Lower lobe of right lung (tissue), 2 donors: Measurements from ENCODE around the gene SGTB. TPM values are rescaled to one million over a fixed set of nuclear protein-coding genes. Genes with fewer than 3 reads are reported as not detected.

Experiments used
- ATAC-seq, 2 donors: fragments of 200-7000 bp; cut with Tn5 transposase; one replicate each; pipeline ENCODE4 v1.9.1; 2020 to 2022; ENCODE audit warnings: mild to moderate bottlenecking in 2 of 2, moderate library complexity in 2 of 2
- DNase-seq: peaks from one replicate; pipeline ENCODE4 v3.0.0-alpha.2; 2020
- H3K27ac ChIP-seq: fragments of 200-600 bp; one replicate; pipeline ENCODE4 v1.8.0; 2022
- H3K27me3 ChIP-seq: fragments of 200-600 bp; one replicate; pipeline ENCODE4 v1.8.0; 2022; ENCODE audit warnings: low read depth
- H3K36me3 ChIP-seq: fragments of 200-600 bp; one replicate; pipeline ENCODE4 v1.8.0; 2022; ENCODE audit warnings: mild to moderate bottlenecking
- H3K4me1 ChIP-seq: fragments of 200-600 bp; one replicate; pipeline ENCODE4 v1.8.0; 2022
- H3K4me3 ChIP-seq: fragments of 200-600 bp; one replicate; pipeline ENCODE4 v1.8.0; 2022; ENCODE audit warnings: mild to moderate bottlenecking
- H3K9me3 ChIP-seq: fragments of 200-600 bp; one replicate; pipeline ENCODE4 v1.8.0; 2022
- intact Hi-C: fragments of 100-400 bp; cut with DNase I; formaldehyde crosslinking; loops from one replicate; pipeline ENCODE4 v1.11.0; 2022
- total RNA-seq: library from RNA; stranded (reverse); fragmentation: NEBNext Ultra II Directional; extraction: Animal tissue kit (Norgen Biotek cat#: 25700); gene quantifications from one replicate; pipeline ENCODE4 v1.2.1, GENCODE V29; 2021
- TF ChIP-seq, protein P1 (sequence below): fragments of 200-600 bp; IDR thresholded peaks from one replicate; pipeline ENCODE4 v1.8.0; 2022; ENCODE audit warnings: antibody characterized with exemption, mild to moderate bottlenecking
- donor health status: DM: no; HTN: yes; CAD: no; lungs with severe emphysema.

SGTB gene
- total RNA-seq, 1 donor from 2014 or later: 9.2 TPM

DNA sequence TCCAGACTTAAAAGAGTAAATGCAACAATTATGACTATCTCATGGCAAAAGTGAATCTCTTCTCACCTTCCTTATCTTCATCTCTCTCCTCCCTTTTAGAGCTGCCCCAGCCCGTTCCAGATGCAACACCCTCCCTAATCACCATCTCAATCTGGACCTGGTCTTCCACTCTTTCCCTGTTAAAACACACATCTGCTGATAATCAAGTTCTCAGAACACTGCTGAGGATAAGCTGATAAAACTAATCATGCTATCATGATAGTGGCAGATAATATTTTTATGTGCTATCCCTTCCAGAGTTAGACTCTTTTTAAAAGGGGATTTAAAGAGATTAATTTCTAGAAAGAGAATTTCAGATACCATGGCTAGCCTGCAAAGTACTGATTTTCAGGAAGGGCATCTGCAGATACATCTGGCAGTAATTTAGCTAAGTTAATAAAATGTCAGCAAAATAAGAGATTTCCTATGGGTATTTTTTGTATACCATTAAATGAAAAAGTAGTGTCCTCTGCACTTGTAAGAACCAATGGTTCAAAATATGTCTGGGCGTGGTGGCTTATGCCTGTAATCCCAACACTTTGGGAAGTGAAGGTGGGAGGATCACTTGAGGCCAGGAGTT lies 17.2 kb downstream of the SGTB start:
- DNase-seq: no peak
- Histone ChIP-seq H3K27me3 (no peaks in the 10 kb centered on the region), H3K4me1 (no peaks in the 10 kb centered on the region), H3K4me3 (no peak overlapping the region), H3K9me3 (no peaks in the 10 kb centered on the region), H3K36me3 (peaks cover 17% of the 10 kb centered on the region), H3K27ac (no peak overlapping the region)
- TF ChIP-seq, protein P1, sequence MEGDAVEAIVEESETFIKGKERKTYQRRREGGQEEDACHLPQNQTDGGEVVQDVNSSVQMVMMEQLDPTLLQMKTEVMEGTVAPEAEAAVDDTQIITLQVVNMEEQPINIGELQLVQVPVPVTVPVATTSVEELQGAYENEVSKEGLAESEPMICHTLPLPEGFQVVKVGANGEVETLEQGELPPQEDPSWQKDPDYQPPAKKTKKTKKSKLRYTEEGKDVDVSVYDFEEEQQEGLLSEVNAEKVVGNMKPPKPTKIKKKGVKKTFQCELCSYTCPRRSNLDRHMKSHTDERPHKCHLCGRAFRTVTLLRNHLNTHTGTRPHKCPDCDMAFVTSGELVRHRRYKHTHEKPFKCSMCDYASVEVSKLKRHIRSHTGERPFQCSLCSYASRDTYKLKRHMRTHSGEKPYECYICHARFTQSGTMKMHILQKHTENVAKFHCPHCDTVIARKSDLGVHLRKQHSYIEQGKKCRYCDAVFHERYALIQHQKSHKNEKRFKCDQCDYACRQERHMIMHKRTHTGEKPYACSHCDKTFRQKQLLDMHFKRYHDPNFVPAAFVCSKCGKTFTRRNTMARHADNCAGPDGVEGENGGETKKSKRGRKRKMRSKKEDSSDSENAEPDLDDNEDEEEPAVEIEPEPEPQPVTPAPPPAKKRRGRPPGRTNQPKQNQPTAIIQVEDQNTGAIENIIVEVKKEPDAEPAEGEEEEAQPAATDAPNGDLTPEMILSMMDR: no peak
- intact Hi-C loops: no loop called here
- no peak for ATAC-seq

DNA sequence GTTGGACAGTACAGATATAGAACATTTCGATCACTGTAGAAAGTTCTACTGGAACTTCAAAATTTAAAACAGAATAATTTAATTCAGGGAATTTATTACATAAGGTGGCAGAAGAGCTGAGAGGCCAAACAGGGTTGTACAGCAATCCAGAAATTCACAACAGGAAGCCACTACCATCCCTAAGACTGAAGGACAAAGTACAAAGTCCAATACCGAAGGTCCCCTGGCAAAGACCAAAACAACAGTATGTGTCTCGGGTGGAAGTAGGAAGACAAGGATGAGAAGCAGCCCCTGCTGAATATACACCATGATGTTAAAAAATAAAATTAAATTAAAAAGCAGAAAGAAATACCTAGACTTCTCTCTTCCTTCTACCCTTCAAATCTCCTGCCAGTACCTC lies 19.9 kb downstream of the SGTB start:
- Histone ChIP-seq H3K27me3 (no peaks in the 10 kb centered on the region), H3K27ac (no peak overlapping the region), H3K4me3 (no peak overlapping the region), H3K4me1 (no peaks in the 10 kb centered on the region), H3K9me3 (no peaks in the 10 kb centered on the region), H3K36me3 (peaks cover 22% of the 10 kb centered on the region)
- DNase-seq (no peak), ATAC-seq (no peak)
- intact Hi-C loops: no loop called here
- TF ChIP-seq, protein P1: no peak

DNA sequence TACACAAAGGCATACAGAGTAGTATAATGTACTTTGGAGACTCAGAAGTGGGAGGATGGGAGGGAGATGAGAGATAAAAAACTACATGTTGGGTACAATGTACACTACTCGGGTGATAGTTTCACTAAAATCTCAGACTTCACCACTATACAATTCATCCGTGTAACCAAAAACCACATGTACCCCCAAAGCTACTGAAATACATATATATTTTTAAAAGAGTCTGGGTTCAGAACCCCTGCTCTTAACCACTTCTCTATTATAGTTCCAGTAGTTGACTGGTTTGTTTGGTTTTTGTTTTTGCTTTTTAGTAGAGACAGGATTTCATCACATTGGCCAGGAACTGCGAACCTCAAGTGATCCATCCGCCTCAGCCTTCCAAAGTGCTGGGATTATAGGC lies 22.6 kb downstream of the SGTB start:
- TF ChIP-seq, protein P1: no peak
- Histone ChIP-seq H3K9me3 (no peaks in the 10 kb centered on the region), H3K36me3 (peaks cover 20% of the 10 kb centered on the region), H3K4me1 (no peaks in the 10 kb centered on the region), H3K4me3 (no peak overlapping the region), H3K27ac (no peak overlapping the region), H3K27me3 (no peaks in the 10 kb centered on the region)
- DNase-seq (no peak), ATAC-seq (no peak)
- intact Hi-C loops: no loop called here

DNA sequence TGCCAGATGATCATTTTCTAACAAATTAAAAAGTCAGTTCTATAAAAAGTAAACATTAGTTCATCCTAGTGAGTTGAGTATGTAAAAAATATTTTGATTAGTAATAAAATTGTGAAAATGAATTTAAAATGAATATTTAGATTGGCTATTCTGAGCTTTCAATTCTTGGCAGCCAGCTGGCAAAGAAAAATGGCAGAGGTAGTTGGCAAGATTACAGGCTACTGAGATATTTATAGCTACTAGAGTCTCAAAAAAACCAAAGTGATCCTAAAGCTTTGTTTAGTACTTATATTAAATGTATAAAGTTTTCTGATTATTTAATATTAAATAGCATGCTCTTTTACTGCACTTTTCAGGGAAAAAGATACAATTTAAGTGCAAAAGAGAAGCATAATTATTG lies 25.0 kb downstream of the SGTB start:
- intact Hi-C loops: no loop called here
- no peak for ATAC-seq
- Histone ChIP-seq H3K27ac (no peak overlapping the region), H3K9me3 (no peaks in the 10 kb centered on the region), H3K36me3 (peaks cover 11% of the 10 kb centered on the region), H3K27me3 (no peaks in the 10 kb centered on the region), H3K4me1 (no peaks in the 10 kb centered on the region), H3K4me3 (no peak overlapping the region)
- no peak for DNase-seq
- TF ChIP-seq, protein P1: no peak

DNA sequence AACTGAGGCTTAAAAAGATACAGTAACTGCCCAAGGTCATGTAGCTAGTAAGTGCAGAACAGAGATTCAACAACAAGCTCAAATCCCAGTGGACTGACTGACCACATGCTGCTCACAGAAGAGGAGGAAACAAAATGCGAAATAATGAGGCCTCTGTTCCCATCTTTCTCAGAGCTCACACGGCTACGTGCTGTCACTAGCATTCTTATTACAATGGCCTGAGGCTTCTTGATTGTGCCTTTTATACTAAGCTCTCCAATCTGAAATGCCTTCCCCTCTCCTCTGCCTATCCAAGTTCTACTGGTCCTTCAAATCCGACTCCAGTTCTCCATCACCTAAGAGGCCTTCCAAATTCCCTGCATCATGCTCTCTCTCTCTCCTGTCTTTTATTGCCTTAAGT lies 26.0 kb downstream of the SGTB start:
- no peak overlapping the region for H3K27ac ChIP-seq
- no peak for DNase-seq
- no peaks in the 10 kb centered on the region for H3K27me3 ChIP-seq
- no peak for ATAC-seq
- H3K36me3 ChIP-seq: peaks cover 20% of the 10 kb centered on the region
- TF ChIP-seq, protein P1: no peak
- H3K9me3 ChIP-seq: no peaks in the 10 kb centered on the region
- no peak overlapping the region for H3K4me3 ChIP-seq
- no peaks in the 10 kb centered on the region for H3K4me1 ChIP-seq
- intact Hi-C loops: no loop called here
